K562 (cell line): ENCODE measurements around the gene PLCB3. TPM values are rescaled to one million over a fixed set of nuclear protein-coding genes. Genes with fewer than 3 reads are reported as not detected.
A peak's percentile ranks its signal among the peaks of the same experiment; 100 is the strongest.

Experiments
- BDP1 ChIP-seq: IDR thresholded peaks from 3 replicates; pipeline ENCODE4 v1.6.1; 2011; ENCODE audit not compliant: insufficient read length, insufficient read depth
- CBX3 ChIP-seq, 2 experiments: IDR thresholded peaks; 1 replicate in 1 of 2; 2 replicates in 1 of 2; pipeline ENCODE4 v1.6.1; 2012; ENCODE audit warnings: inconsistent platforms in 2 of 2, low read length in 2 of 2, borderline replicate concordance in 1 of 2, control low read depth in 1 of 2
- CCNT2 ChIP-seq: IDR thresholded peaks from 2 replicates; pipeline ENCODE4 v1.6.1; 2011; ENCODE audit warnings: borderline replicate concordance, low read depth, mild to moderate bottlenecking, moderate library complexity, mixed read lengths, low read length; ENCODE audit not compliant: insufficient read length; ENCODE audit errors: extremely low read depth
- EGR1 ChIP-seq: fragments of 450-650 bp; conservative IDR thresholded peaks from 2 replicates; pipeline ENCODE4 v1.6.1; 2017; ENCODE audit warnings: mild to moderate bottlenecking
- ELF2 ChIP-seq: fragments of 250-450 bp; sonication (Bioruptor Pico); IDR thresholded peaks from 2 replicates; pipeline ENCODE4 v1.5.0; 2021; ENCODE audit warnings: mild to moderate bottlenecking
- ETV1 ChIP-seq: fragments of 450-650 bp; conservative IDR thresholded peaks from 2 replicates; pipeline ENCODE4 v1.6.1; 2016; ENCODE audit warnings: missing genetic modification characterization, control low read depth, low read depth, missing compliant biosample characterization
- HLTF ChIP-seq: fragments of 450-650 bp; IDR thresholded peaks from 2 replicates; pipeline ENCODE4 v1.6.1; 2016
- HNRNPH1 ChIP-seq: fragments of 200-400 bp; formaldehyde crosslinking; optimal IDR thresholded peaks from 2 replicates; pipeline ENCODE3; 2017; ENCODE audit warnings: low read depth, mild to moderate bottlenecking, low read length, moderate library complexity
- L3MBTL2 ChIP-seq: fragments of 450-650 bp; IDR thresholded peaks from 2 replicates; pipeline ENCODE4 v1.6.1; 2016; ENCODE audit warnings: mild to moderate bottlenecking, moderate library complexity
- MCM5 ChIP-seq: fragments of 450-650 bp; IDR thresholded peaks from 2 replicates; pipeline ENCODE4 v1.6.1; 2016; ENCODE audit warnings: low read depth
- MECOM ChIP-seq: fragments of 250-450 bp; sonication (Bioruptor Pico); IDR thresholded peaks from 2 replicates; pipeline ENCODE4 v1.8.0; 2022; ENCODE audit warnings: inconsistent platforms
- MYC ChIP-seq, 2 experiments: fragments of 250-450 bp in 1 of 2; sonication (Bioruptor Pico) in 1 of 2; IDR thresholded peaks; 2 replicates each; pipeline versions ENCODE4 v1.5.1 to v1.6.1; 2012 to 2021; ENCODE audit warnings: low read depth in 2 of 2, borderline replicate concordance in 1 of 2, improper control_type of control experiment in 1 of 2, low read length in 1 of 2, mild to moderate bottlenecking in 1 of 2, moderate library complexity in 1 of 2
- NFYB ChIP-seq: IDR thresholded peaks from 2 replicates; pipeline ENCODE4 v1.6.1; 2011; ENCODE audit warnings: mild to moderate bottlenecking, moderate library complexity; ENCODE audit not compliant: insufficient read length; ENCODE audit errors: extremely low read depth
- PHF8 ChIP-seq: fragments of 200-600 bp; sonication (generic); IDR thresholded peaks from 2 replicates; pipeline ENCODE4 v1.6.1; 2012; ENCODE audit warnings: mixed run types, mild to moderate bottlenecking, inconsistent platforms, low read length, moderate library complexity, borderline replicate concordance
- PURB ChIP-seq: sonication (generic); formaldehyde crosslinking; IDR thresholded peaks from 2 replicates; pipeline ENCODE4 v1.9.0; 2021; ENCODE audit warnings: low read depth, mild to moderate bottlenecking, missing genetic modification reagents
- RB1 ChIP-seq: fragments of 450-650 bp; IDR thresholded peaks from 2 replicates; pipeline ENCODE4 v1.6.1; 2017; ENCODE audit warnings: low read depth, mild to moderate bottlenecking
- RBFOX2 ChIP-seq: fragments of 200-400 bp; formaldehyde crosslinking; IDR thresholded peaks from 2 replicates; pipeline ENCODE4 v1.6.1; 2017; ENCODE audit warnings: low read depth, mild to moderate bottlenecking, low read length, moderate library complexity
- SMAD1 ChIP-seq: fragments of 150-350 bp; IDR thresholded peaks from 2 replicates; pipeline ENCODE4 v1.6.1; 2014; ENCODE audit warnings: low read length, low read depth; ENCODE audit not compliant: partially characterized antibody
- SMAD3 ChIP-seq: fragments of 450-650 bp; formaldehyde crosslinking; conservative IDR thresholded peaks from 2 replicates; pipeline ENCODE4 v1.4.0; 2020; ENCODE audit warnings: mild to moderate bottlenecking
- THRA ChIP-seq: fragments of 450-650 bp; IDR thresholded peaks from 2 replicates; pipeline ENCODE4 v1.6.1; 2017; ENCODE audit warnings: mild to moderate bottlenecking, moderate library complexity
- ZBTB26 ChIP-seq: fragments of 450-650 bp; formaldehyde crosslinking; IDR thresholded peaks from 2 replicates; pipeline ENCODE4 v1.4.0; 2022; ENCODE audit warnings: missing genetic modification characterization
- ZBTB43 ChIP-seq: sonication (generic); formaldehyde crosslinking; IDR thresholded peaks from 2 replicates; pipeline ENCODE4 v1.8.0; 2023; ENCODE audit warnings: mild to moderate bottlenecking, missing genetic modification reagents
- ZNF165 ChIP-seq: fragments of 250-450 bp; sonication (Bioruptor Pico); IDR thresholded peaks from 2 replicates; pipeline ENCODE4 v1.4.0; 2020; ENCODE audit warnings: borderline replicate concordance
- ZNF282 ChIP-seq: sonication (generic); formaldehyde crosslinking; IDR thresholded peaks from 2 replicates; pipeline ENCODE4 v1.8.1; 2023; ENCODE audit warnings: missing genetic modification reagents
- ZNF79 ChIP-seq: fragments of 250-450 bp; sonication (Bioruptor Pico); IDR thresholded peaks from 2 replicates; pipeline ENCODE4 v1.4.0; 2020; ENCODE audit warnings: low read depth, mild to moderate bottlenecking, moderate library complexity
- polyA plus RNA-seq, 8 experiments: library from polyadenylated mRNA; depleted of rRNA in 4 of 8; stranded (reverse) in 5 of 8; unstranded in 3 of 8; fragments of >200 nt; fragmentation: Nextera tagmentation in 2 of 8; fragmentation: Illumina TruSeq in 1 of 8; extraction: Ambion mirVana in 2 of 8; extraction: Trizol in 1 of 8; gene quantifications; 2 replicates each; pipeline versions ENCODE4 v1.2.1 to v1.2.3, GENCODE V29; 2011 to 2014; ENCODE audit warnings: inconsistent platforms in 1 of 8, missing spikeins in 1 of 8
- total RNA-seq, 7 experiments: library from RNA; depleted of rRNA in 6 of 7; stranded (reverse); fragments of >200 nt in 6 of 7; fragmentation: Illumina TruSeq in 2 of 7; extraction: Trizol in 2 of 7; gene quantifications; 2 replicates each; pipeline versions ENCODE4 v1.2.1 to v1.2.3, GENCODE V29; 2011 to 2021; ENCODE audit warnings: low replicate concordance in 1 of 7

Gene PLCB3
- total and polyA plus RNA-seq, 9 of the 15 experiments (the other 6 are each of a cell fraction or from before 2014, with no cell fraction given) = 0.31 to 44.8 (median 14.6) TPM

- peak; percentile 14 for TF ChIP-seq CCNT2
- TF ChIP-seq PHF8 = peak; percentile 64; the same call in 1 of the 2 replicates
- no peak for TF ChIP-seq CBX3 (IDR thresholded peaks at IDR 0.05; ENCODE audit: borderline replicate concordance in 1 of 2, low read length in 2 of 2)
- TF ChIP-seq HNRNPH1 = no peak
- TF ChIP-seq ZBTB43 (CRISPR knock-in tag) = no peak
- 0 out of 2 replicates have a peak, but pooled peaks have one; percentile 29 for TF ChIP-seq ELF2 (CRISPR knock-in tag)
- no peak for TF ChIP-seq SMAD3 (CRISPR knock-in tag)
- TF ChIP-seq HLTF = no peak
- TF ChIP-seq ZNF79 (CRISPR knock-in tag) = no peak
- no peak for TF ChIP-seq THRA
- TF ChIP-seq RBFOX2 = peak; percentile 61
- no peak for TF ChIP-seq BDP1
- TF ChIP-seq L3MBTL2 = no peak
- TF ChIP-seq ETV1 = no peak; the same call in 1 of the 2 replicates
- no peak for TF ChIP-seq ZNF282 (CRISPR knock-in tag)
- peak; percentile 76 for TF ChIP-seq RB1
- peak; percentile 84 for TF ChIP-seq EGR1
- no peak for TF ChIP-seq MYC (IDR thresholded peaks at IDR 0.05; ENCODE audit: low read depth, low read length)
- TF ChIP-seq MYC (CRISPR knock-in tag; IDR thresholded peaks at IDR 0.05; ENCODE audit: borderline replicate concordance, low read depth) = peak; percentile 76; the same call in 1 of the 2 replicates
- TF ChIP-seq MCM5 = no peak
- TF ChIP-seq ZNF165 (CRISPR knock-in tag) = no peak
- no peak for TF ChIP-seq NFYB
- TF ChIP-seq MECOM (CRISPR knock-in tag) = no peak
- no peak for TF ChIP-seq SMAD1
- no peak for TF ChIP-seq PURB (CRISPR knock-in tag)
- no peak for TF ChIP-seq ZBTB26 (CRISPR knock-in tag)
These were observed 9.6 kb upstream of the PLCB3 start (continued) for GRCh38 chr11:64241491-64242374.
